Pancreas (tissue), 10 donors: ENCODE results near the gene TTC17. TPM values are rescaled to one million over a fixed set of nuclear protein-coding genes. Genes with fewer than 3 reads are reported as not detected.
"Not testable (repeated sequence)": the region's sequence is repeated elsewhere in the genome, so short reads cannot be mapped to it uniquely, and the experiment has no call there.

Experiments
- ATAC-seq, 4 donors: fragments of 200-7000 bp; cut with Tn5 transposase; one replicate each; pipeline versions ENCODE4 v1.8.0 to v1.9.1; 2020; ENCODE audit warnings: mild to moderate bottlenecking in 4 of 4, moderate library complexity in 4 of 4
- DNase-seq, 6 donors: peaks; one replicate each; pipeline ENCODE4 v3.0.0-alpha.2; 2020
- FAIRE-seq: peaks from 2 replicates; lab custom pipeline; 2012; peaks lifted over from hg19 to GRCh38; lab: Jason Lieb, UNC
- H3K27ac ChIP-seq, 4 donors: fragments of 200-600 bp; sonication (generic); 1 replicate in 3 of 4; 2 replicates in 1 of 4; pipeline versions ENCODE4 v1.5.0 to v1.8.0; 2020
- H3K27me3 ChIP-seq, 4 donors: fragments of 200-600 bp; one replicate each; pipeline ENCODE4 v1.8.0; 2021
- H3K36me3 ChIP-seq, 3 donors: fragments of 200-600 bp; sonication (generic) in 1 of 3; one replicate each; pipeline versions ENCODE4 v1.5.0 to v1.8.0; 2020 to 2021
- H3K4me1 ChIP-seq, 3 donors: fragments of 200-600 bp; one replicate each; pipeline ENCODE4 v1.8.0; 2021
- H3K4me3 ChIP-seq, 4 donors: fragments of 200-600 bp; sonication (generic) in 2 of 4; one replicate each; pipeline versions ENCODE4 v1.5.0 to v1.8.0; 2020 to 2021
- H3K9me3 ChIP-seq, 4 donors: fragments of 200-600 bp; one replicate each; pipeline ENCODE4 v1.8.0; 2021
- CTCF ChIP-seq, 4 donors: fragments of 200-600 bp; sonication (generic) in 3 of 4; IDR thresholded peaks; one replicate each; pipeline versions ENCODE4 v1.5.0 to v1.8.0; 2021; ENCODE audit warnings: antibody characterized with exemption in 4 of 4
- WGBS, 2 donors: extraction: QIAGEN DNeasy Blood & Tissue Kit; methylation state at CpG; one replicate each; pipeline ENCODE4 v1.1.7; 2013; 5-methylcytosine and 5-hydroxymethylcytosine counted together
- intact Hi-C, 3 donors: fragments of 100-400 bp; cut with DNase I; formaldehyde crosslinking; loops; one replicate each; pipeline versions ENCODE4 v1.11.1 to v1.14.2; 2022
- polyA plus RNA-seq, 2 donors: library from polyadenylated mRNA; stranded (reverse); fragments of 200-250 nt; gene quantifications; one replicate each; pipeline ENCODE4 v1.2.3, GENCODE V29; 2013
- total RNA-seq, 6 donors: library from RNA; stranded (reverse); fragmentation: NEBNext Ultra II Directional in 4 of 6; extraction: Animal tissue kit (Norgen Biotek cat#: 25700) in 4 of 6; gene quantifications; one replicate each; pipeline versions ENCODE4 v1.2.1 to v1.2.4, GENCODE V29; 2021 to 2023
- donor health status: healthy with polysubstance abuse.
- donor health status: DM: no; HTN: no; CAD: no; lungs with moderate emphysema.
- donor health status: DM: no; HTN: no; CAD: no.
- donor health status: control.
- donor health status: control.
- donor health status: Bipolar disorder and iron deficiency.
- donor health status: DM: yes; HTN: yes; CAD: no.
- donor health status: DM: no; HTN: no; CAD: no.
- donor health status: DM: no; HTN: no; CAD: no.
- donor health status: DM: yes; HTN: yes; CAD: no.

Gene TTC17
- total and polyA plus RNA-seq, 8 donors, result 39.9 to 71.1 (median 57.0) TPM

GRCh38 chr11:43459246-43459645 is 100.5 kb downstream of the TTC17 start:
- DNase-seq, result no peak
- WGBS, 2 donors, result 92 to 97% methylated on average over 1 of the region's 1 CpG

GRCh38 chr11:43462359-43462758 is 103.6 kb downstream of the TTC17 start:
- no peak overlapping the region for H3K4me3 ChIP-seq
- WGBS, 2 donors, result 79 to 82% methylated on average over 1 of the region's 1 CpG
- peaks cover 0 to 47% (median 14%) of the 10 kb centered on the region in 3 donors for H3K36me3 ChIP-seq
- H3K9me3 ChIP-seq, result no peaks in the 10 kb centered on the region
- ATAC-seq (no peak), DNase-seq (no peak), FAIRE-seq (no peak)
- no peak overlapping the region for H3K27ac ChIP-seq
- no peak for TF ChIP-seq CTCF (IDR thresholded peaks at IDR 0.05)
- intact Hi-C loops, result no loop called here
- no peaks in the 10 kb centered on the region for H3K27me3 ChIP-seq
- no peaks in the 10 kb centered on the region for H3K4me1 ChIP-seq

More at GRCh38 chr11:43459246-43459645, 100.5 kb downstream of the TTC17 start:
- FAIRE-seq, result no peak
- intact Hi-C loops, result no loop called here
- ATAC-seq, result no peak
- Histone ChIP-seq H3K27me3 (no peaks in the 10 kb centered on the region), H3K4me3 (no peak overlapping the region), H3K36me3 (peaks cover 0 to 59% (median 14%) of the 10 kb centered on the region in 3 donors), H3K4me1 (no peaks in the 10 kb centered on the region), H3K27ac (no peak overlapping the region), H3K9me3 (no peaks in the 10 kb centered on the region)
- TF ChIP-seq CTCF (IDR thresholded peaks at IDR 0.05), result no peak

GRCh38 chr11:43467958-43468357 is 109.2 kb downstream of the TTC17 start:
- no peaks in the 10 kb centered on the region for H3K27me3 ChIP-seq
- H3K27ac ChIP-seq, result no peak overlapping the region
- no peaks in the 10 kb centered on the region for H3K9me3 ChIP-seq
- H3K36me3 ChIP-seq, result peaks cover 0 to 3% (median 0%) of the 10 kb centered on the region in 3 donors
- DNase-seq (no peak), ATAC-seq (no peak), FAIRE-seq (no peak)
- no peak for TF ChIP-seq CTCF (IDR thresholded peaks at IDR 0.05)
- no peaks in the 10 kb centered on the region for H3K4me1 ChIP-seq
- intact Hi-C loops, result no loop called here
- no peak overlapping the region for H3K4me3 ChIP-seq

- H3K36me3 ChIP-seq, intact Hi-C loops, H3K4me1 ChIP-seq, FAIRE-seq, H3K9me3 ChIP-seq, ATAC-seq, H3K27ac ChIP-seq, DNase-seq, H3K4me3 ChIP-seq, H3K27me3 ChIP-seq: not testable (repeated sequence)
- WGBS, 2 donors, result 95 to 99% methylated on average over 5 of the region's 5 CpGs
Observed at GRCh38 chr11:43477491-43477890, 118.8 kb downstream of the TTC17 start.

GRCh38 chr11:43486141-43486540 is 127.4 kb downstream of the TTC17 start:
- Histone ChIP-seq H3K4me3 (no peak overlapping the region), H3K36me3 (peaks cover 0 to 7% (median 0%) of the 10 kb centered on the region in 3 donors), H3K27ac (no peak overlapping the region), H3K4me1 (no peaks in the 10 kb centered on the region), H3K9me3 (peaks cover 0 to 3% (median 0%) of the 10 kb centered on the region in 4 donors), H3K27me3 (no peaks in the 10 kb centered on the region)
- TF ChIP-seq CTCF (IDR thresholded peaks at IDR 0.05), result no peak
- WGBS, 2 donors, result 85 to 91% methylated on average over 6 of the region's 6 CpGs
- intact Hi-C loops, result no loop called here
- no peak for DNase-seq
- ATAC-seq, result no peak
- no peak for FAIRE-seq
